HG02943 (cell line): ENCODE data around the gene OBSCN.

ENCODE experiments used
- ATAC-seq: cut with Tn5 transposase; IDR thresholded peaks from one replicate; pipeline ENCODE4 v1.9.1; 2021; ENCODE audit warnings: mild to moderate bottlenecking, low read depth, moderate library complexity; ENCODE audit not compliant: unreplicated experiment

Gene OBSCN

DNA sequence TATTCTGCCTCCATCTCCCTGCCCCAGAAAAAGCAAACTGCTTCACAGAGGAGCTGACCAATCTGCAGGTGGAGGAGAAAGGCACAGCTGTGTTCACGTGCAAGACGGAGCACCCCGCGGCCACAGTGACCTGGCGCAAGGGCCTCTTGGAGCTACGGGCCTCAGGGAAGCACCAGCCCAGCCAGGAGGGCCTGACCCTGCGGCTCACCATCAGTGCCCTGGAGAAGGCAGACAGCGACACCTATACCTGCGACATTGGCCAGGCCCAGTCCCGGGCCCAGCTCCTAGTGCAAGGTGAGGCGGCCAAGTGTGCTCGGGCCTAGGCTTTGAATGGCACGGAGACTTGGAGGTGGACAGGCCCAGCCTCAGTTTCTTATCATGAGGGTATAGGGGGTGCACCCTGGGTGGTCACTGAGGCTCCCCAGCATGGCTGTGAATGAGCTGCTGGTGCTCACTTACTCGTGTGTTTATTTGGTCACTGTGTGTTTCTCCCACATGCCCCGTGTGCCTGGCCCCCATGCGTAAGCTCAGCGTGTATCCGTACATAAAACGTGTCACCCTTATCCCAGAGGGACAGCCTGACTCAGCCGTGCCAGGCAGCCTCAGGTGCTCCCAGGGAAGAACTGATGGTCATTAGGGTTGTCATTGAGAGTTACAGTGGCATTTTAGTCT, 75.8 kb downstream of the OBSCN start:
- no peak for ATAC-seq

DNA sequence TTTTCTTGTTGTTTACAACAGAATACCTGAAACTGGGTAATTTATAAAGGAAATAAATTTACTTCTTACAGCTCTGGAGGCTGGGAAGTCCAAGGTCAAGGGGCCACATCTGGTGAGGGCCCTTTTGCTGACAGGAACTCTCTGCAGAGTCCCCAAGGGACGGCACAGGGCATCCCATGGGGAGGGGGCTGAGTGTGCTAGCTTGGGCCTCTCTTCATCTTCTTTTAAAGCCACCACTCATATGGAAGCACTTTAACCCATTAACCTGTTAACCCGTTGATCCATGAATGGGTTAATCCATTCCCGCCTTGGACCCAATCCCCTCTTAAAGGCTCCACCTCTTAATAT, 76.3 kb downstream of the OBSCN start:
- ATAC-seq: no peak

DNA sequence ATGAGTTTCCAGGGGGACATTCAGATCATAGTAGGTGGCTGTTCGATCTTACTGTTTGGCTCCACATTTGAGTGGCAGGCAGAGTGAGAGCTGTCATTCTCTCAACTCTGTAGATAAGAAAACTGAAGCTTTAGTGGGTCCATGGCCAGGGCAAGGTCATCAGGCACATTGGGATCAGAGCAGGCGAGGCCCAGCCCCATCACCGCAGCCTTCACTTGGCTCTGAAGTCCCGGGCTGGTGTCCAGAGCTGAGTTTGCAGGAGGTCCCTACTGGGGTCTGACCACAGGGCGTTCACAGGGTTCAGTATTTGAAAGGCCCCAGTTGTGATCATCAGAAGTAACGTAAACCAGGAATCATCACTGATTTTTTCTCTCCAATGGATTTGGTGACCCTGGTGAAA, 76.7 kb downstream of the OBSCN start:
- ATAC-seq: no peak

DNA sequence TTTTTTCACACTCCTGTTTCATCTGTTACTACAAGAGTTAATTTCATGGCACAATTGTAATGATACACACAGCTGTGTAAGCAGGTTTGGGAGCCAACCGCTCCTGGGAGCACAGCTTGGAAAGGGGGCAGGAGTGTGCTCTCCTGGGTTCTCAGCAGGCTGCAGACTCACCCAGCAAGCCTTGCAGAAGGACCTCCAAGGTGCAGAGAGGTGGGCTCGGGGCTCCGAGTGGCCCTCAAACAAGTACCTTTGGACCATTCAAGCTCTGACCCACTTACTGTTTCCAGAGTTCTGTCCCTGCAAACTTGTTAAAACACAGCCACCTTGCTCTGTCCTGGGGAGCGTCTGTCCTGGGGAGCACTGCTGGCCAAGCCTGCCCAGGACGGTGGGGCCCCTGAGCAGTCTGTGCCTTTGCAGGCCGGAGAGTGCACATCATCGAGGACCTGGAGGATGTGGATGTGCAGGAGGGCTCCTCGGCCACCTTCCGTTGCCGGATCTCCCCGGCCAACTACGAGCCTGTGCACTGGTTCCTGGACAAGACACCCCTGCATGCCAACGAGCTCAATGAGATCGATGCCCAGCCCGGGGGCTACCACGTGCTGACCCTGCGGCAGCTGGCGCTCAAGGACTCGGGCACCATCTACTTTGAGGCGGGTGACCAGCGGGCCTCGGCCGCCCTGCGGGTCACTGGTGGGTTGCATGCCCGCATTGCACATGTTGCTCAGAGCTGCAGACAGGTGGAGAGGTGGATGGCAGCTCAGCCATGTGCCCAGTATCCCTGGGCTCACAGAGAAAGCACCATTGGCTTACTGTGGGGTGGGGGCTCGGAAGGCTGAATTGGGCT, 78.0 kb downstream of the OBSCN start:
- no peak for ATAC-seq

DNA sequence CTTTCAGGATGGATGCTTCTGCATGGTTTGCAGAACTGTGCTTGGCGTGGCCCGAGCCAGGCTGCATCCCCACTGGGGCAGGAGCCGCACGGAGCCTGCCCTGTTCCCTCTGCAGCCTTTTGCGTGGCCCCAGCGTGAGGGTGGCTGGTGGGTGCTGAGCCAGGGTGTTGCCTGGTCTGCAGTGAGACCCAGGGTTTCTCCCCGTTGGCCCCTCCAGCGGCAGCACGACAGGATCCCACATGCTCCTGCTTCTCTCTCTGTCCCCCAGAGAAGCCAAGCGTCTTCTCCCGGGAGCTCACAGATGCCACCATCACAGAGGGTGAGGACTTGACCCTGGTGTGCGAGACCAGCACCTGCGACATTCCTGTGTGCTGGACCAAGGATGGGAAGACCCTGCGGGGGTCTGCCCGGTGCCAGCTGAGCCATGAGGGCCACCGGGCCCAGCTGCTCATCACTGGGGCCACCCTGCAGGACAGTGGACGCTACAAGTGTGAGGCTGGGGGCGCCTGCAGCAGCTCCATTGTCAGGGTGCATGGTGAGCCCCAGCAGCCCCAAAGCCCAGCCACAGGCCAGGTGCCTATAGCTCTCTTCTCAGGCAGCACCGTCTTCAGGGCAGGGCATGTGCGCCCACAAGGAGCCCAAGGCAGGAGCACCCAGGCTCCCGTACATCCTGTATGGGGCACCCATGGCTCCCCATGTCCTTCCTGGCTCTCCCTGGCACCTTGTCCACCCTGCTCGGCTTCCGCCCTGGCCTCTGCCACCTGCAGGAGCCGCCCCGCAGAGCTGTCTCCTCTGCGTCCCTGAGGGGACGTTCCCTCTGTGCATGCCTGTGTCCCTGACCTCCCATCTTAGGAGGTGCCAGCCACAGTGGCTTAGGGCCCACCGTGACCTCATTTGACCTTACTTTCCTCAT, 78.9 kb downstream of the OBSCN start:
- no peak for ATAC-seq

DNA sequence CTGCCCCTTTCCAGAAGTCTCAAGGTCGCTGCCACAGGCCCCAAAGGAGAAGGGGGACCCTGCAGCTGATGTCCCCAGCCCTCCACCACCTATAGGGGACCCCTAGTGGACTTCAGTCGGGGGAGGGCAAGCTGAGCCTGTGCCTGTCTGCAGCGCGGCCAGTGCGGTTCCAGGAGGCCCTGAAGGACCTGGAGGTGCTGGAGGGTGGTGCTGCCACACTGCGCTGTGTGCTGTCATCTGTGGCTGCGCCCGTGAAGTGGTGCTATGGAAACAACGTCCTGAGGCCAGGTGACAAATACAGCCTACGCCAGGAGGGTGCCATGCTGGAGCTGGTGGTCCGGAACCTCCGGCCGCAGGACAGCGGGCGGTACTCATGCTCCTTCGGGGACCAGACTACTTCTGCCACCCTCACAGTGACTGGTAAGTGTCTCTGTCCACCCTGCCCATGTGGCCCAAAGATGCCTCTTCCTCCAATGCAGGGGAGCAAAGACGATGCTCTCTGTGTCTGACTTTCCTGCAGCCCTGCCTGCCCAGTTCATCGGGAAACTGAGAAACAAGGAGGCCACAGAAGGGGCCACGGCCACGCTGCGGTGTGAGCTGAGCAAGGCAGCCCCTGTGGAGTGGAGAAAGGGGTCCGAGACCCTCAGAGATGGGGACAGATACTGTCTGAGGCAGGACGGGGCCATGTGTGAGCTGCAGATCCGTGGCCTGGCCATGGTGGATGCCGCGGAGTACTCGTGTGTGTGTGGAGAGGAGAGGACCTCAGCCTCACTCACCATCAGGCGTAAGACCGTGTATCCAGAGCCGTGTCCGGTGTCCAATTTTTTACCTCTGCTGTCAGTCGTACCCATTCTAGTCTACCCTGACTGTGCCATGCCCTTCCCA, 79.9 kb downstream of the OBSCN start:
- ATAC-seq: no peak

DNA sequence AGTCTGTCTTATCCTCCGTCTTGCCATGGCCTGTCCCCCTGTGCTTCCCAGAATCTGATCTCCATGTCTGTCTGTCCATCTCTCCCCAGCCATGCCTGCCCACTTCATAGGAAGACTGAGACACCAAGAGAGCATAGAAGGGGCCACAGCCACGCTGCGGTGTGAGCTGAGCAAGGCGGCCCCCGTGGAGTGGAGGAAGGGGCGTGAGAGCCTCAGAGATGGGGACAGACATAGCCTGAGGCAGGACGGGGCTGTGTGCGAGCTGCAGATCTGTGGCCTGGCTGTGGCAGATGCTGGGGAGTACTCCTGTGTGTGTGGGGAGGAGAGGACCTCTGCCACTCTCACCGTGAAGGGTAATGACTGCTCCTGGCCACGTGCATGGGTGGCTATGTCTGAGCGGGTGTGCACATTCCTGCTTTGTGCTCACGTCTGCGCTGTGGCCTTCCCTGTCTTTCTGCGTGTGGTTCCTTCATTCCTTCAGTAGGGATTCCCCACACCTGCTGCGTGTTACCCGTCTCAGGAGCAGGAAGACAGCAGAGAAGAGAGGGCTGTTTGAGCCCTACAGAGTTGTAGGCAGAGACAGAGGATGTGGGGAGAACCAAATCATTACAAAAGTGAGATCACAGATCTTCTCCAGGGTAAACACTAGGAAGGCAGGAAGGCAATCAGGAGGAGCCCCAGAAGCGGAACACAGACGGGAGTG, 80.8 kb downstream of the OBSCN start:
- no peak for ATAC-seq

DNA sequence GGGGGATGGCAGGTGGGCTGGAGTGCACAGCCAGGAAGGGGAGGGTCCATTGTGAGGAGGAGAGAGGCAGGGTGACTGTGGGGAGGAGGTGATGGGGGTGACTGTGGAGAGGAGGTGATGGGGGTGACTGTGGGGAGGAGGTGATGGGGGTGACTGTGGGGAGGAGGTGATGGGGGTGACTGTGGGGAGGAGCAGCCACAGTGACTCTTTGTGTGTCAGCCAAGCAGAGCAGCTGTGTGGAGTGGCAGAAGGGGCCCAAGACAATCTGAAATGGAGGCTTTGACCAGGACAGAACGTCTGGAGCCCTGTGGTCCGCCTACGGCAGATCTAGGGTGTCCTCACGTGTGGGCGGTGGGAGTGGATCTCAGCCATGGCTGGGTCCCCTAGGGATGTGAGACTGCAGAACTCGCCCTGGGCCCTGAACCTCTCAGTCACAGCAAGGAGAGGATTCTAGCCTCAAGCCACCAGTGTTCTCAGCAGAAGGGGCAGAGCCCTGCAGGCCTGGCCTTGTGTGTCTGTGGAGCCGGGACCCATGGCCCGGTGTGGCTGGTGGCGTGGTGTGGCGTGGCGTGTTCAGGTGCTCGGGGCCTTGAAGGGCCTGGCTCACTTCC, 81.5 kb downstream of the OBSCN start:
- no peak for ATAC-seq

DNA sequence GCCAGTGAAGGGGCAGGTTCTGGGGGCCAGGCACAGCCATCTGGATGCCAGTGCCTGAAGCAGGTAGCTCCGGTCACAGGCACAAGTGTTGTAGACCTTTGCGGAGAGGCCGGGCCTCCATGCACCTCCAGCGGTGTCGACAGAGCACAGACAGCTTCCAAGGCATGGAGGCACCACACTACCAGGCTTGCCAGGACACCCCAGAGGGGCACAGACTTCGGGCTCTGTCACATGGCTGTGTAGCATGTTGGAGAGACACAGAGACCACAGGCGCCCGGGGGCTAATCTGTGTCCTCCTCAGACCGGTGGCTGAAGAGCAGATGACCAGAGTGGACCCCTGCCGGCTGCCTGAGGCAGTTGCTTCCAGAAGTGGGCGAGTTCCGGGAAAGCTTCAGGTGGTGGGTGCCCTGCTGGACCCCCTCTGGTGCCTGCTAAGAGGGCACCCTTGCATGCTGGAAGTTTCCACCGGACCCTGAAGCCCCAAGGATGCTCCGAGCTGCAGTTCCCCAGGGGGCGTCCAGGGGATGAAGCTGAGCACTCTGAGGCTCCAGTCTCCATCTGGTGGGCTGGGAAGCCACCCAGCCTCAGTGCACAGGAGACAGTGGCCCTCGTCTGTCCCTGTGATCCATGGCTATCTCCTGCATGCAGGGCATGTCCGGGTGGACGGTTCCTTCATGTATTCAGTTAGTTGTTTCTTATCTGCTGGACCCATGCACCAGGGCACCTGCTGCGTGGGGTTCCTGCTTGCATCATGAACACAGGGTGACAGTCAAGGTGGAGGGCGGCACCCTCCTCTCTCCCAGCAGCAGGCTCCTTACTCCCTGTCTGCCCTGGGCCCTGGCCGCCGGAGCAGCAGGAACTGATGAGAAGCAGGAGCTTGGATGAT, 82.4 kb downstream of the OBSCN start:
- no peak for ATAC-seq

DNA sequence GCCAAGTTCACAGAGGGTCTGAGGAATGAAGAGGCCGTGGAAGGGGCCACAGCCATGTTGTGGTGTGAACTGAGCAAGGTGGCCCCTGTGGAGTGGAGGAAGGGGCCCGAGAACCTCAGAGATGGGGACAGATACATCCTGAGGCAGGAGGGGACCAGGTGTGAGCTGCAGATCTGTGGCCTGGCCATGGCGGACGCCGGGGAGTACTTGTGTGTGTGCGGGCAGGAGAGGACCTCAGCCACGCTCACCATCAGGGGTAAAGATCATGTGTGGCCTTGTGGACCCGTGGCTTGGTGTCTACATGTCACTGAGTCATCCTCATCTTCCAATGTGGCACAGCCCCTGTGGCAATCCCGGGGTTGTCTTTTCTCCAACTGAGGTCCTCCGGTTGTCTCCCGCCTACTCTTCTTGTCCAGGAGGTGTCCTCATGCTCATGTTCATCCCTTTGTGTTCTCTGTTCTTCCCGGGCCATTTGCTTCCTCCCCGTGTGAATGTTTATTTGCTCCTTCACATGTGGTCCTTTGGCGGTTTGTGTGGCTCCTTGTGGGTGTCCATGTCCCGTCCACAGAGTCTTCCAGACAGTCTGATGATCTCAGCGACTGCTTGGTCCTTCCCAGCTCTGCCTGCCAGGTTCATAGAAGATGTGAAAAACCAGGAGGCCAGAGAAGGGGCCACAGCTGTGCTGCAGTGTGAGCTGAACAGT, 84.2 kb downstream of the OBSCN start:
- no peak for ATAC-seq

DNA sequence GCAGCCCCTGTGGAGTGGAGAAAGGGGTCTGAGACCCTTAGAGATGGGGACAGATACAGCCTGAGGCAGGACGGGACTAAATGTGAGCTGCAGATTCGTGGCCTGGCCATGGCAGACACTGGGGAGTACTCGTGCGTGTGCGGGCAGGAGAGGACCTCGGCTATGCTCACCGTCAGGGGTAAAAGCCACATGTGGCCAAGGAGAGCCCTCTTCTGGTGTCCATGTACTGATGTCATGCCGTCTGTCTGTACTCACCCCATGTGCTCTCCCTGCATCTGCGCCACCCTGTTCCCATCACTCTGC, 84.7 kb downstream of the OBSCN start:
- ATAC-seq: no peak

DNA sequence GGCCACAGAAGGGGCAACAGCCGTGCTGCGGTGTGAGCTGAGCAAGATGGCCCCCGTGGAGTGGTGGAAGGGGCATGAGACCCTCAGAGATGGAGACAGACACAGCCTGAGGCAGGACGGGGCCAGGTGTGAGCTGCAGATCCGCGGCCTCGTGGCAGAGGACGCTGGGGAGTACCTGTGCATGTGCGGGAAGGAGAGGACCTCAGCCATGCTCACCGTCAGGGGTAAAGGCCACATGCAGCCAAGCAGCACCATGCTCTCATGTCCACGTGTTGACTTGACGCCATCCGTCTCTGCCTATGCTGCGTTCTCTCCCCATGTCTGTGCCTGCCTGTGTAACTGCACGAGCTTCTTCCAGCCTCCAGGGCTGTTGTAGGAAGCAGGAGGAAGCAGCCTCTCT, 85.5 kb downstream of the OBSCN start:
- ATAC-seq: no peak

DNA sequence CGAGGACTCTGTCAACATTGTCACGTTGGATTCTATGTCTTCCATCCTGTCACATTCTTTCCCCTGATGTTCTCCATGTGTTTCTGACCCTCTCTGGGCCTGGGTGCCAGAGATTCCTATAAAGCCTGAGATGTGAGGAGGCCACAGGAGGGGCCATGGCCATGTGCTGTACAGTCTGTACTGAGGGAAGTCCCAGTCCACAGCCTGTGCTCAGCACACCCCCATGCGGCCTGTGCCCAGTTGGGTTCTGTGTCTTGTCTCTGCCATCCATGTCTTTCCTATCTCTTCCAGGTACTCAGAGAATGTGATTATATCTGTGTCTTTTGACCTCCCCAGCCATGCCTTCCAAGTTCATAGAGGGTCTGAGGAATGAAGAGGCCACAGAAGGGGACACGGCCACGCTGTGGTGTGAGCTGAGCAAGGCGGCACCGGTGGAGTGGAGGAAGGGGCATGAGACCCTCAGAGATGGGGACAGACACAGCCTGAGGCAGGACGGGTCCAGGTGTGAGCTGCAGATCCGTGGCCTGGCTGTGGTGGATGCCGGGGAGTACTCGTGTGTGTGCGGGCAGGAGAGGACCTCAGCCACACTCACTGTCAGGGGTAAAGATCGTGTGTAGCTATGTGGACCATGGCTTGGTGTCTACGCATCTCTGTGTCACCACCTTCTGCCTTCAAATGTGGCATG, 86.1 kb downstream of the OBSCN start:
- no peak for ATAC-seq

DNA sequence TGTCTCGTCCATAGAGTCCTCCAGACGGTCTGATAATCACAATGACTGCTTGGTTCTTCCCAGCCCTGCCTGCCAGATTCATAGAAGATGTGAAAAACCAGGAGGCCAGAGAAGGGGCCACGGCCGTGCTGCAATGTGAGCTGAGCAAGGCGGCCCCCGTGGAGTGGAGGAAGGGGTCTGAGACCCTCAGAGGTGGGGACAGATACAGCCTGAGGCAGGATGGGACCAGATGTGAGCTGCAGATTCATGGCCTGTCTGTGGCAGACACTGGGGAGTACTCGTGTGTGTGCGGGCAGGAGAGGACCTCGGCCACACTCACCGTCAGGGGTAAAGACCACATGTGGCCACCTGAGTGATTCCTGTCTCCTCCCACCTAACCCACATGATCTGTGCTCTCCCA, 86.9 kb downstream of the OBSCN start:
- ATAC-seq: no peak

DNA sequence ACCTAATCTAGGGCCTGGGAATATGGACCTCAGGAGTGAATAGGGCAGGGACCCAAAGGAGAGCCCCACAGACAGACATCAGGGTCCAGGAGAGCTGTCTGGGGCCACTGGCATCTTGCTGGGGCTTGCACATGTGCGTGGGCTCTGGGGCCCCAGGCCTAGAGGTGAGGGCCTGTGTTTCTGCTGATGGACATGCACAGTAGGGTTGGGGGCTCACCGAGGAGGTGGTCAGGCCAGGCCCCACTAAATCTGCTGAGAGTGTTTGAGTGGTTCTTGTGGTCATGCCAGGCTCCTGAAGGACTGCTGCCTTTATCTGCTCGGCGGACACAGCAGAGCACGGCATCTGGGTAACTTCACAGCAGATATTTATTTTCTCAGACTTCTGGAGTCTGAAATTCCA, 87.4 kb downstream of the OBSCN start:
- no peak for ATAC-seq

DNA sequence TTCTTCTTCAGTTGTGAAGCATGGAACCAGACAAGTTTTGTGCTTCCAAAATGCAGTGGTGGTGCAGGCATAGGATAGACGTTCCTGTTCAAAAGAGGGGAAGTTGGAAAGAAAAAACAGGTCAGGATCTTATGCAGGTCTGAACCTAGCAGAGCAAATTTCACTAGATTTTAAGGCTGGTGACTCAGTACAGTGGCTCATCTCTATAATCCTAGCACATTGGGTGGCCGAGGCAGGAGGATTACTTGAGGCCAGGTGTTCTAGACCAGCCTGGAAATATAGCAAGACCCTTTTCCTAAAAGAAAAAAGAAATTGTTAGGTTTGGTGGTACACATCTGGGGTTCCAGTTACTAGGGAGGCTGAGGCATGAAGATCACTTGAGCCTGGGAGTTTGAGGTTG, 88.1 kb downstream of the OBSCN start:
- ATAC-seq: no peak

DNA sequence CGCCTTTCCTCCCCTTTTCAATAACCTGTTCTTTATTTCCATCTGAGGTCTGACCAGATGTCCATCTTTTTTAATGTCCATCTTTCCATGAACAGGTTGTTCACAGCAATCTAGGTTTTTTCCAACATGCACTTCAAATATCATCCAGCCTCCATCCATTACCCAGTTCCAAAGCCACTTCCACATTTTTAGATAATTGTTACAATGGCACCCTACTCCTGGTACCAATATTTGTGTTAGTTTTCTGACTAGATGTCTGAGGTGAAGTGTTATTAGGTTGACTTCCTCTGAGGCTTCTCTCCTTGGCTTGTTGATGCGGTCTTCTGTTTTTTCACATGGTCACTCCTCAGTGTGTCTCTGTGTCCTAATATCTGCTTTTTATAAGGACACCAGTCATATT, 89.4 kb downstream of the OBSCN start:
- ATAC-seq: no peak
